ENCODE results near the gene ID1. TPM values are rescaled to one million over a fixed set of nuclear protein-coding genes. Genes with fewer than 3 reads are reported as not detected.

The ID1 gene
- total and polyA plus RNA-seq, 2 of the 13 experiments (the other 11 are each of a cell fraction or from before 2014, with no cell fraction given) = 320 to 419 TPM

- TF ChIP-seq ZHX1 (CRISPR knock-in tag; IDR thresholded peaks at IDR 0.05; ENCODE audit: low read depth) = no peak; the same call in 1 of the 2 replicates
- no peak for TF ChIP-seq MBD4 (IDR thresholded peaks at IDR 0.05; ENCODE audit: borderline replicate concordance, low read length)
- TF ChIP-seq MIER3 (CRISPR knock-in tag; IDR thresholded peaks at IDR 0.05; ENCODE audit: borderline replicate concordance) = peak; percentile 90; the same call in 1 of the 2 replicates
- TF ChIP-seq ZNF615 (CRISPR knock-in tag; IDR thresholded peaks at IDR 0.05; ENCODE audit: borderline replicate concordance) = peak; percentile 94
- TF ChIP-seq ZNF468 (CRISPR knock-in tag; IDR thresholded peaks at IDR 0.05) = peak; percentile 59; the same call in 1 of the 2 replicates
- peak; percentile 96 for TF ChIP-seq ZNF766 (CRISPR knock-in tag; IDR thresholded peaks at IDR 0.05; ENCODE audit: borderline replicate concordance)
- peak; percentile 71; the same call in 1 of the 2 replicates for TF ChIP-seq ZNF678 (CRISPR knock-in tag; IDR thresholded peaks at IDR 0.05)
- TF ChIP-seq AKAP8 (CRISPR knock-in tag; IDR thresholded peaks at IDR 0.05) = peak; percentile 95; the same call in 1 of the 2 replicates
- TF ChIP-seq, protein P1, sequence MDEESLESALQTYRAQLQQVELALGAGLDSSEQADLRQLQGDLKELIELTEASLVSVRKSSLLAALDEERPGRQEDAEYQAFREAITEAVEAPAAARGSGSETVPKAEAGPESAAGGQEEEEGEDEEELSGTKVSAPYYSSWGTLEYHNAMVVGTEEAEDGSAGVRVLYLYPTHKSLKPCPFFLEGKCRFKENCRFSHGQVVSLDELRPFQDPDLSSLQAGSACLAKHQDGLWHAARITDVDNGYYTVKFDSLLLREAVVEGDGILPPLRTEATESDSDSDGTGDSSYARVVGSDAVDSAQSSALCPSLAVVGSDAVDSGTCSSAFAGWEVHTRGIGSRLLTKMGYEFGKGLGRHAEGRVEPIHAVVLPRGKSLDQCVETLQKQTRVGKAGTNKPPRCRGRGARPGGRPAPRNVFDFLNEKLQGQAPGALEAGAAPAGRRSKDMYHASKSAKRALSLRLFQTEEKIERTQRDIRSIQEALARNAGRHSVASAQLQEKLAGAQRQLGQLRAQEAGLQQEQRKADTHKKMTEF (CRISPR knock-in tag; IDR thresholded peaks at IDR 0.05) = peak; percentile 99; the same call in 1 of the 2 replicates
- TF ChIP-seq, protein P2, sequence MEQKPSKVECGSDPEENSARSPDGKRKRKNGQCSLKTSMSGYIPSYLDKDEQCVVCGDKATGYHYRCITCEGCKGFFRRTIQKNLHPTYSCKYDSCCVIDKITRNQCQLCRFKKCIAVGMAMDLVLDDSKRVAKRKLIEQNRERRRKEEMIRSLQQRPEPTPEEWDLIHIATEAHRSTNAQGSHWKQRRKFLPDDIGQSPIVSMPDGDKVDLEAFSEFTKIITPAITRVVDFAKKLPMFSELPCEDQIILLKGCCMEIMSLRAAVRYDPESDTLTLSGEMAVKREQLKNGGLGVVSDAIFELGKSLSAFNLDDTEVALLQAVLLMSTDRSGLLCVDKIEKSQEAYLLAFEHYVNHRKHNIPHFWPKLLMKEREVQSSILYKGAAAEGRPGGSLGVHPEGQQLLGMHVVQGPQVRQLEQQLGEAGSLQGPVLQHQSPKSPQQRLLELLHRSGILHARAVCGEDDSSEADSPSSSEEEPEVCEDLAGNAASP (CRISPR knock-in tag; IDR thresholded peaks at IDR 0.05; ENCODE audit: borderline replicate concordance) = peak; percentile 90
- no peak for TF ChIP-seq MBNL3 (CRISPR knock-in tag; conservative IDR thresholded peaks at IDR 0.05)
- TF ChIP-seq SP4 (CRISPR knock-in tag; IDR thresholded peaks at IDR 0.05) = peak; percentile 99
- TF ChIP-seq, protein P3, sequence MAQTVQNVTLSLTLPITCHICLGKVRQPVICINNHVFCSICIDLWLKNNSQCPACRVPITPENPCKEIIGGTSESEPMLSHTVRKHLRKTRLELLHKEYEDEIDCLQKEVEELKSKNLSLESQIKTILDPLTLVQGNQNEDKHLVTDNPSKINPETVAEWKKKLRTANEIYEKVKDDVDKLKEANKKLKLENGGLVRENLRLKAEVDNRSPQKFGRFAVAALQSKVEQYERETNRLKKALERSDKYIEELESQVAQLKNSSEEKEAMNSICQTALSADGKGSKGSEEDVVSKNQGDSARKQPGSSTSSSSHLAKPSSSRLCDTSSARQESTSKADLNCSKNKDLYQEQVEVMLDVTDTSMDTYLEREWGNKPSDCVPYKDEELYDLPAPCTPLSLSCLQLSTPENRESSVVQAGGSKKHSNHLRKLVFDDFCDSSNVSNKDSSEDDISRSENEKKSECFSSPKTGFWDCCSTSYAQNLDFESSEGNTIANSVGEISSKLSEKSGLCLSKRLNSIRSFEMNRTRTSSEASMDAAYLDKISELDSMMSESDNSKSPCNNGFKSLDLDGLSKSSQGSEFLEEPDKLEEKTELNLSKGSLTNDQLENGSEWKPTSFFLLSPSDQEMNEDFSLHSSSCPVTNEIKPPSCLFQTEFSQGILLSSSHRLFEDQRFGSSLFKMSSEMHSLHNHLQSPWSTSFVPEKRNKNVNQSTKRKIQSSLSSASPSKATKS (CRISPR knock-in tag; IDR thresholded peaks at IDR 0.05) = peak; percentile 8; the same call in 1 of the 2 replicates
- TF ChIP-seq DZIP1 (CRISPR knock-in tag; IDR thresholded peaks at IDR 0.05) = peak; percentile 99
- TF ChIP-seq STAT5B (CRISPR knock-in tag; IDR thresholded peaks at IDR 0.05) = 0 out of 2 replicates have a peak, but pooled peaks have one; percentile 67
- no peak for TF ChIP-seq REXO4 (CRISPR knock-in tag; IDR thresholded peaks at IDR 0.05; ENCODE audit: borderline replicate concordance)
- TF ChIP-seq SYNCRIP (IDR thresholded peaks at IDR 0.05; ENCODE audit: insufficient read depth, low read depth, low read length) = no peak
These were observed at the start of gene ID1 (continued) for GRCh38 chr20:31605031-31605901.

All from HepG2 (cell line).